Smooth muscle cell (in vitro differentiated cells): Measurements from ENCODE around the gene PGAP1. TPM values are rescaled to one million over a fixed set of nuclear protein-coding genes. Genes with fewer than 3 reads are reported as not detected.

Source experiments
- DNase-seq: peaks from one replicate; lab custom pipeline; 2025; ENCODE audit not compliant: unreplicated experiment; lab: John Stamatoyannopoulos, UW
- H2AFZ ChIP-seq: fragments of 200-600 bp; sonication (generic); 2 replicates; pipeline ENCODE4 v1.6.0; 2016; ENCODE audit warnings: antibody characterized with exemption, low read depth, mild to moderate bottlenecking
- H3F3A ChIP-seq: fragments of 200-600 bp; sonication (generic); 2 replicates; pipeline ENCODE4 v1.6.0; 2017; ENCODE audit warnings: antibody characterized with exemption, low read depth
- H3K27ac ChIP-seq: fragments of 200-600 bp; sonication (generic); 2 replicates; pipeline ENCODE4 v1.5.1; 2016; ENCODE audit warnings: low read depth, mild to moderate bottlenecking
- H3K27me3 ChIP-seq: fragments of 200-600 bp; sonication (generic); 2 replicates; pipeline ENCODE4 v1.6.1; 2016; ENCODE audit warnings: low read depth, mild to moderate bottlenecking
- H3K36me3 ChIP-seq: fragments of 200-600 bp; sonication (generic); 2 replicates; pipeline ENCODE4 v1.5.1; 2016; ENCODE audit warnings: low read depth
- H3K4me1 ChIP-seq: fragments of 200-600 bp; sonication (generic); 2 replicates; pipeline ENCODE4 v1.5.1; 2016; ENCODE audit warnings: low read depth
- H3K4me2 ChIP-seq: fragments of 200-600 bp; sonication (generic); 2 replicates; pipeline ENCODE4 v1.6.0; 2016; ENCODE audit warnings: mild to moderate bottlenecking
- H3K4me3 ChIP-seq: fragments of 200-600 bp; sonication (generic); 2 replicates; pipeline ENCODE4 v1.5.1; 2016; ENCODE audit warnings: mild to moderate bottlenecking
- H3K79me2 ChIP-seq: fragments of 200-600 bp; sonication (generic); 2 replicates; pipeline ENCODE4 v1.6.0; 2016; ENCODE audit warnings: low read depth, mild to moderate bottlenecking
- H3K9ac ChIP-seq: fragments of 200-600 bp; sonication (generic); 2 replicates; pipeline ENCODE4 v1.6.0; 2016; ENCODE audit warnings: low read depth
- H3K9me3 ChIP-seq: fragments of 200-600 bp; sonication (generic); replicated peaks from 2 replicates; pipeline ENCODE4 v1.5.1; 2016; ENCODE audit warnings: low read depth
- H4K20me1 ChIP-seq: fragments of 200-600 bp; sonication (generic); 2 replicates; pipeline ENCODE4 v1.6.0; 2016; ENCODE audit warnings: low read depth
- CTCF ChIP-seq: fragments of 200-600 bp; sonication (generic); IDR thresholded peaks from 2 replicates; pipeline ENCODE4 v1.5.1; 2017; ENCODE audit warnings: borderline replicate concordance, mild to moderate bottlenecking, antibody characterized with exemption; ENCODE audit not compliant: insufficient read depth, poor library complexity, severe bottlenecking
- WGBS: methylation state at CpG from one replicate; pipeline ENCODE4 v1.1.7; 2016; ENCODE audit warnings: low lambda C conversion rate; 5-methylcytosine and 5-hydroxymethylcytosine counted together
- polyA plus RNA-seq: library from polyadenylated mRNA; unstranded; fragments of >200 nt; fragmentation: Nextera tagmentation; extraction: Ambion mirVana; gene quantifications from 2 replicates; pipeline ENCODE4 v1.2.1, GENCODE V29; 2016
- total RNA-seq: library from RNA; depleted of rRNA; stranded (reverse); fragments of >200 nt; gene quantifications from 2 replicates; pipeline ENCODE4 v1.2.3, GENCODE V29; 2014

The PGAP1 gene
- total and polyA plus RNA-seq, 2 experiments from 2014 or later, result 1.8 to 30.5 TPM

DNA sequence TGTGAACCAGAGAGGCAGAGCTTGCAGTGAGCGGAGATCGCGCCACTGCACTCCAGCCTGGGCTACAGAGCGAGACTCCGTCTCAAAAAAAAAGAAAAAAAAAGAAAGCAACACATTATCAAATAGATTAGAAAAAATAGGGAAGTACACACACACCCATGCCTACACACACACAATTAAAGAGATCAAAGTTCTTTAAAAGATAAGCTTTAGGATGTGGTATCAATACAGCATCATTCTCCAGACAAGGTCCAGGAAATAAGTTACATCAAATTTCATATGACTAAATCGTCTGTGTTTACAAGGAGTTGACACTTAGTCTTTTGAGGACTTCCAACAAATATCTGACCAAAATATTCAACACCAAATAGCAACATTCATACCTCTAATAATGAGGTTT is 25.7 kb downstream of the PGAP1 start:
- Histone ChIP-seq H2AFZ (no peak overlapping the region), H3K4me2 (no peak overlapping the region), H3K4me1 (peaks cover 7% of the 10 kb centered on the region), H3K9me3 (no peaks in the 10 kb centered on the region), H3K79me2 (peaks cover 3% of the 10 kb centered on the region), H3K4me3 (no peak overlapping the region), H3K9ac (no peak overlapping the region), H4K20me1 (no peaks in the 10 kb centered on the region), H3K36me3 (peaks cover 14% of the 10 kb centered on the region), H3K27me3 (no peaks in the 10 kb centered on the region), H3F3A (no peaks in the 10 kb centered on the region), H3K27ac (no peak overlapping the region)
- TF ChIP-seq CTCF, result no peak
- WGBS, result 94% methylated on average over 6 of the region's 6 CpGs
- no peak for DNase-seq

- 96% methylated on average over 3 of the region's 3 CpGs for WGBS
- Histone ChIP-seq H3F3A (no peaks in the 10 kb centered on the region), H3K27ac (no peak overlapping the region), H3K4me2 (no peak overlapping the region), H3K4me3 (no peak overlapping the region), H3K36me3 (peaks cover 14% of the 10 kb centered on the region), H3K9me3 (no peaks in the 10 kb centered on the region), H2AFZ (no peak overlapping the region), H3K79me2 (peaks cover 3% of the 10 kb centered on the region), H3K27me3 (no peaks in the 10 kb centered on the region), H4K20me1 (no peaks in the 10 kb centered on the region), H3K9ac (no peak overlapping the region), H3K4me1 (peaks cover 2% of the 10 kb centered on the region)
- no peak for TF ChIP-seq CTCF
- no peak for DNase-seq
Measured at GRCh38 chr2:196899976-196900375, 26.5 kb downstream of the PGAP1 start.

DNA sequence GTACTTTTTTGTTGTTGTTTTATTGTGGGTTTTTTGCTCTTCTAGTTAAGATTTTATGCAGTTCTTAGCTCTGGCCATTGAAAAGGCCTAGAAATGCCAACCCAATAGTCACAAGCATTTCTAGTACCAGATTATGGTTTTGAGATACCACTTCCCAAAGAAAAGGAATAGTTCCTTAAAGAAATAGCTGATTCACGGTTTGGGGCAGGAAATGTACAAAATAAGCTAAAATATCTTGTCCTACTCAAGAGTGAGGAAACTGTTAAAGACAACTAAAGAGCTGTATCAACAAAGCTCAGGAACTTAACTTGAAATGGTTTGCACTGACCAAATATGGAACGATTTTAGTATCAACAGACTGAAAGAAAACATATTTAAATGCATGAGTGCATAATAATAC is 35.4 kb downstream of the PGAP1 start:
- Histone ChIP-seq H4K20me1 (no peaks in the 10 kb centered on the region), H3K4me2 (no peak overlapping the region), H2AFZ (no peak overlapping the region), H3K4me1 (no peaks in the 10 kb centered on the region), H3K27ac (no peak overlapping the region), H3F3A (no peaks in the 10 kb centered on the region), H3K9me3 (no peaks in the 10 kb centered on the region), H3K36me3 (peaks cover 9% of the 10 kb centered on the region), H3K4me3 (no peak overlapping the region), H3K79me2 (no peaks in the 10 kb centered on the region), H3K27me3 (no peaks in the 10 kb centered on the region), H3K9ac (no peak overlapping the region)
- 94% methylated on average over 2 of the region's 2 CpGs for WGBS
- TF ChIP-seq CTCF, result no peak
- no peak for DNase-seq

GRCh38 chr2:196887431-196887830 is 39.1 kb downstream of the PGAP1 start:
- H3K27ac ChIP-seq, result no peak overlapping the region
- no peak overlapping the region for H3K4me2 ChIP-seq
- no peaks in the 10 kb centered on the region for H3K27me3 ChIP-seq
- no peaks in the 10 kb centered on the region for H3K9me3 ChIP-seq
- TF ChIP-seq CTCF, result no peak
- H3K4me3 ChIP-seq, result no peak overlapping the region
- DNase-seq, result no peak
- no peaks in the 10 kb centered on the region for H3F3A ChIP-seq
- no peak overlapping the region for H2AFZ ChIP-seq
- no peaks in the 10 kb centered on the region for H3K4me1 ChIP-seq
- no peaks in the 10 kb centered on the region for H3K79me2 ChIP-seq
- H3K36me3 ChIP-seq, result peaks cover 10% of the 10 kb centered on the region
- H4K20me1 ChIP-seq, result no peaks in the 10 kb centered on the region
- H3K9ac ChIP-seq, result no peak overlapping the region
